ENCODE measurements around the gene RTEL1. TPM values are rescaled to one million over a fixed set of nuclear protein-coding genes. Genes with fewer than 3 reads are reported as not detected.

Gene RTEL1
- total and polyA plus RNA-seq, 2 donors (not counting 1 experiment from before 2014, with no cell fraction given) = 4.7 to 12.4 TPM

DNA sequence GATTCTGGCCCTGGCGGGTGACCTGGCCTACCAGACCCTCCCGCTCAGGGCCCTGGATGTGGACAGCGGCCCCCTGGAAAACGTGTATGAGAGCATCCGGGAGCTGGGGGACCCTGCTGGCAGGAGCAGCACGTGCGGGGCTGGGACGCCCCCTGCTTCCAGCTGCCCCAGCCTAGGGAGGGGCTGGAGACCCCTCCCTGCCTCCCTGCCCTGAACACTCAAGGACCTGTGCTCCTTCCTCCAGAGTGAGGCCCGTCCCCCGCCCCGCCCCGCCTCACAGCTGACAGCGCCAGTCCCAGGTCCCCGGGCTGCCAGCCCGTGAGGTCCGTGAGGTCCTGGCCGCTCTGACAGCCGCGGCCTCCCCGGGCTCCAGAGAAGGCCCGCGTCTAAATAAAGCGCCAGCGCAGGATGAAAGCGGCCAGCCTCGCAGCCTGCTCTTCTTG lies 80.6 kb downstream of the RTEL1 start:
- Histone ChIP-seq H2AFZ (ENCODE audit: low read length) (no peak overlapping the region), H3K9ac (ENCODE audit: insufficient read depth, low read length) (no peak overlapping the region), H3K27ac (ENCODE audit: insufficient read depth, low read length) (no peak overlapping the region), H3K79me2 (ENCODE audit: control insufficient read depth, insufficient read depth, low read length) (peaks cover 4% of the 10 kb centered on the region), H3K9me3 (ENCODE audit: control insufficient read depth, insufficient read depth, low read depth, low read length) (no peaks in the 10 kb centered on the region), H3K36me3 (ENCODE audit: control insufficient read depth, insufficient read depth, low read length) (peaks cover 28% of the 10 kb centered on the region), H3K4me3 (replicated peaks in 1 of 4; ENCODE audit: control extremely low read depth in 1 of 4, insufficient read depth in 1 of 4, low read depth in 3 of 4, low read length in 4 of 4) (peak overlapping the region in 1 of 4 experiments; percentile 46), H3K4me1 (ENCODE audit: control insufficient read depth, extremely low read depth, insufficient read depth, low read length) (peaks cover 8% of the 10 kb centered on the region), H4K20me1 (ENCODE audit: control insufficient read depth, extremely low read depth, insufficient read depth, low read length) (no peaks in the 10 kb centered on the region), H3K27me3 (ENCODE audit: control insufficient read depth, insufficient read depth, low read length) (no peaks in the 10 kb centered on the region), H3K4me2 (ENCODE audit: extremely low read depth, insufficient read depth, low read length) (no peak overlapping the region)
- peak; percentile 16 to 28 for DNase-seq (ENCODE audit: low read depth in 2 of 2)
- TF ChIP-seq, protein P1, sequence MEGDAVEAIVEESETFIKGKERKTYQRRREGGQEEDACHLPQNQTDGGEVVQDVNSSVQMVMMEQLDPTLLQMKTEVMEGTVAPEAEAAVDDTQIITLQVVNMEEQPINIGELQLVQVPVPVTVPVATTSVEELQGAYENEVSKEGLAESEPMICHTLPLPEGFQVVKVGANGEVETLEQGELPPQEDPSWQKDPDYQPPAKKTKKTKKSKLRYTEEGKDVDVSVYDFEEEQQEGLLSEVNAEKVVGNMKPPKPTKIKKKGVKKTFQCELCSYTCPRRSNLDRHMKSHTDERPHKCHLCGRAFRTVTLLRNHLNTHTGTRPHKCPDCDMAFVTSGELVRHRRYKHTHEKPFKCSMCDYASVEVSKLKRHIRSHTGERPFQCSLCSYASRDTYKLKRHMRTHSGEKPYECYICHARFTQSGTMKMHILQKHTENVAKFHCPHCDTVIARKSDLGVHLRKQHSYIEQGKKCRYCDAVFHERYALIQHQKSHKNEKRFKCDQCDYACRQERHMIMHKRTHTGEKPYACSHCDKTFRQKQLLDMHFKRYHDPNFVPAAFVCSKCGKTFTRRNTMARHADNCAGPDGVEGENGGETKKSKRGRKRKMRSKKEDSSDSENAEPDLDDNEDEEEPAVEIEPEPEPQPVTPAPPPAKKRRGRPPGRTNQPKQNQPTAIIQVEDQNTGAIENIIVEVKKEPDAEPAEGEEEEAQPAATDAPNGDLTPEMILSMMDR (conservative IDR thresholded peaks at IDR 0.05 in 1 of 2, IDR thresholded peaks at IDR 0.05 in 1 of 2; ENCODE audit: low read depth in 1 of 2, low read length in 2 of 2) = no peak
- TF ChIP-seq EZH2 (IDR thresholded peaks at IDR 0.05; ENCODE audit: low read length, missing control alignments) = no peak

DNA sequence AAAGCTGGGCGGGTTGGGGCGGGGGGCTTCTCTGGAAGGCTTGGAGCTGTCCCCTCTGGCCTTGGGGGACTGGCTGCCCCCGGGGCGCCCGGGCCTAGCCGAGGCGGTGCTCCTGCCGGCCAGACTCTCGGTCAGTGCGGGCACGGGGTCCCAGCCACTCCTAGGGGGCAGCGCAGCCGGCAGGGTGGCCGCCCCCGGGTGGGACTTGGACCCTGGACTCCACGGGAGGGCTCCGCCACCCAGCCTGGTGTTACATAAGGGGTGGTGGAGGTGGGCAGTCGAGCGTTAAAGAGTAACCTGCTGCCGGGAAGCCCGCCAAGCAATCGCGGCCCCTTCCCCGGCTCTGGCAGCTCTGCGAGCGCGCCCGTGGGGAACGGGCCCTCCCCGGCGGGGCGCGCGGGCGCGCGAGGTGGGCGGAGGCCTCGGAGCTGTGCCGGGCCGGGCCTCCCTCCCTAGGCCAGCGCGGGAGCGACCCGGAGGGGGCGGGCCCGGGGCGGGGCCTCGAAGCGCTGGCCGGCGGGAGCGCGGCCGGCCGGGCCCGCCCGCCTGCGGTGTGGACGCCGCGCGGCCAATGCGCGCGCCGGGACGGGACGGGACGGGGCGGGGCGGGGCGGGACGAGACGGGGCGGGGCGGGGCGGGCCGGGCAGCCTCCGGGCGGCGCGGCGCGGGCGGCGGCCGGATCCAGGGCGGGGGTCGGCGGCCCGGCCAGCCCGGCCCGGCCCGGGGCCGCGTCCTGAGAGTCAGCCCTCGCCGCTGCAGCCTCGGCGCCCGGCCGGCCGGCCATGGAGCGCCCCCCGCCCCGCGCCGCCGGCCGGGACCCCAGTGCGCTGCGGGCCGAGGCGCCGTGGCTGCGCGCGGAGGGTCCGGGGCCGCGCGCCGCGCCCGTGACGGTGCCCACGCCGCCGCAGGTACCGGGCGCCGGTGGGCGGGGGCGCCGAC lies 81.3 kb downstream of the RTEL1 start, which contains the start of gene SLC2A4RG:
TSS of gene SLC2A4RG (plus strand) at position 647 of the 940 bp plus-strand sequence. CDS start at position 784, 137 bp downstream.
- H2AFZ ChIP-seq (ENCODE audit: low read length) = no peak within 1 kb of the TSS
- TF ChIP-seq EZH2 (IDR thresholded peaks at IDR 0.05; ENCODE audit: low read length, missing control alignments) = no peak
- TF ChIP-seq, protein P1 (conservative IDR thresholded peaks at IDR 0.05 in 1 of 2, IDR thresholded peaks at IDR 0.05 in 1 of 2; ENCODE audit: low read depth in 1 of 2, low read length in 2 of 2) = no peak

DNA sequence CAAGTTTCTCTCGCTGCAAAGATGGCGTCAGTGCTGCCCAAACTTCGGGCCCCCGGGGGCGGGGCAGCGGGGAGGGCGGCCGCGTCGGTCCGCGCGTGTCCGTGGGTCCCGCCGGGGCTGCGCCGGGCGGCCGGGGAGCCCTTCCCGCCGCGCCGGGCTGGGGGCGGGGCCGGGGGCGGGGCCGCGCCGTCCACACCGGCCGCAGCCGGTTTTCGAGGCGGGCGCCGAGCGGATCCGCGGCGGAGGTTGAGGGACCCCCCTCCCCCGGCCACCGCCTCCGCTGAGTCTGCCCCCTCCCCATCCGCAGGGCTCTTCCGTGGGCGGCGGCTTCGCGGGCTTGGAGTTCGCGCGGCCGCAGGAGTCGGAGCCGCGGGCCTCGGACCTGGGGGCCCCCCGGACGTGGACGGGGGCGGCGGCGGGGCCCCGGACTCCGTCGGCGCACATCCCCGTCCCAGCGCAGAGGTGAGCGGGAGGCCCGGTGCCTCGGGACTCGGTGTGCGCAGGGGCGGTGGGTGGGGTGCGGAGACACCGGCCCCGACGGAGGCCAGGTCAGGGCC lies 82.0 kb downstream of the RTEL1 start:
- Histone ChIP-seq H3K36me3 (ENCODE audit: control insufficient read depth, insufficient read depth, low read length) (peaks cover 22% of the 10 kb centered on the region), H3K9me3 (ENCODE audit: control insufficient read depth, insufficient read depth, low read depth, low read length) (no peaks in the 10 kb centered on the region), H4K20me1 (ENCODE audit: control insufficient read depth, extremely low read depth, insufficient read depth, low read length) (no peaks in the 10 kb centered on the region), H3K27ac (ENCODE audit: insufficient read depth, low read length) (peak overlapping the region; percentile 72), H3K9ac (ENCODE audit: insufficient read depth, low read length) (peak overlapping the region; percentile 75), H3K4me3 (replicated peaks in 1 of 4; ENCODE audit: control extremely low read depth in 1 of 4, insufficient read depth in 1 of 4, low read depth in 3 of 4, low read length in 4 of 4) (peak overlapping the region; percentile 65 to 74 (median 68)), H2AFZ (ENCODE audit: low read length) (no peak overlapping the region), H3K4me2 (ENCODE audit: extremely low read depth, insufficient read depth, low read length) (peak overlapping the region; percentile 90), H3K79me2 (ENCODE audit: control insufficient read depth, insufficient read depth, low read length) (peaks cover 4% of the 10 kb centered on the region), H3K27me3 (ENCODE audit: control insufficient read depth, insufficient read depth, low read length) (no peaks in the 10 kb centered on the region), H3K4me1 (ENCODE audit: control insufficient read depth, extremely low read depth, insufficient read depth, low read length) (peaks cover 8% of the 10 kb centered on the region)
- peak; percentile 25 to 37 for DNase-seq (ENCODE audit: low read depth in 2 of 2)
- TF ChIP-seq EZH2 (IDR thresholded peaks at IDR 0.05; ENCODE audit: low read length, missing control alignments) = no peak
- TF ChIP-seq, protein P1 (conservative IDR thresholded peaks at IDR 0.05 in 1 of 2, IDR thresholded peaks at IDR 0.05 in 1 of 2; ENCODE audit: low read depth in 1 of 2, low read length in 2 of 2) = no peak

More for the DNA sequence above, 81.3 kb downstream of the RTEL1 start, which contains the start of gene SLC2A4RG:
- peaks cover 4% of the 10 kb centered on the region for H3K79me2 ChIP-seq (ENCODE audit: control insufficient read depth, insufficient read depth, low read length)
- peak within 1 kb of the TSS; percentile 75 for H3K9ac ChIP-seq (ENCODE audit: insufficient read depth, low read length)
- H3K4me1 ChIP-seq (ENCODE audit: control insufficient read depth, extremely low read depth, insufficient read depth, low read length) = peaks cover 8% of the 10 kb centered on the region
- no peaks in the 10 kb centered on the region for H3K9me3 ChIP-seq (ENCODE audit: control insufficient read depth, insufficient read depth, low read depth, low read length)
- H3K36me3 ChIP-seq (ENCODE audit: control insufficient read depth, insufficient read depth, low read length) = peaks cover 22% of the 10 kb centered on the region
- H3K27ac ChIP-seq (ENCODE audit: insufficient read depth, low read length) = peak within 1 kb of the TSS; percentile 72
- DNase-seq (ENCODE audit: low read depth in 2 of 2) = peak; percentile 63 to 72
- peak within 1 kb of the TSS; percentile 90 for H3K4me2 ChIP-seq (ENCODE audit: extremely low read depth, insufficient read depth, low read length)
- H4K20me1 ChIP-seq (ENCODE audit: control insufficient read depth, extremely low read depth, insufficient read depth, low read length) = no peaks in the 10 kb centered on the region
- H3K27me3 ChIP-seq (ENCODE audit: control insufficient read depth, insufficient read depth, low read length) = no peaks in the 10 kb centered on the region
- H3K4me3 ChIP-seq (replicated peaks in 1 of 4; ENCODE audit: control extremely low read depth in 1 of 4, insufficient read depth in 1 of 4, low read depth in 3 of 4, low read length in 4 of 4) = peak within 1 kb of the TSS; percentile 65 to 74 (median 68)

All from fibroblast of lung (primary cell).